Cardiac fibroblast (primary cell): ENCODE measurements around the gene PELI2.

Experiments
- DNase-seq, 2 donors: peaks; one replicate each; pipeline versions ENCODE4 v3.0.0 to v3.0.0-alpha.2; 2010; ENCODE audit warnings: low read depth in 2 of 2
- H3K4me3 ChIP-seq, 2 donors: replicated peaks in 1 of 2; 1 replicate in 1 of 2; 2 replicates in 1 of 2; pipeline ENCODE4 v1.5.1; 2011; ENCODE audit warnings: low read depth in 2 of 2, low read length in 2 of 2, mild to moderate bottlenecking in 2 of 2, moderate library complexity in 1 of 2
- TF ChIP-seq, protein P1 (sequence below): IDR thresholded peaks from one replicate; pipeline ENCODE4 v1.5.1; 2011; ENCODE audit warnings: low read depth, mild to moderate bottlenecking, low read length, inconsistent platforms

The PELI2 gene

GRCh38 chr14:56273951-56274350, 155.7 kb downstream of the PELI2 start:
- TF ChIP-seq, protein P1, sequence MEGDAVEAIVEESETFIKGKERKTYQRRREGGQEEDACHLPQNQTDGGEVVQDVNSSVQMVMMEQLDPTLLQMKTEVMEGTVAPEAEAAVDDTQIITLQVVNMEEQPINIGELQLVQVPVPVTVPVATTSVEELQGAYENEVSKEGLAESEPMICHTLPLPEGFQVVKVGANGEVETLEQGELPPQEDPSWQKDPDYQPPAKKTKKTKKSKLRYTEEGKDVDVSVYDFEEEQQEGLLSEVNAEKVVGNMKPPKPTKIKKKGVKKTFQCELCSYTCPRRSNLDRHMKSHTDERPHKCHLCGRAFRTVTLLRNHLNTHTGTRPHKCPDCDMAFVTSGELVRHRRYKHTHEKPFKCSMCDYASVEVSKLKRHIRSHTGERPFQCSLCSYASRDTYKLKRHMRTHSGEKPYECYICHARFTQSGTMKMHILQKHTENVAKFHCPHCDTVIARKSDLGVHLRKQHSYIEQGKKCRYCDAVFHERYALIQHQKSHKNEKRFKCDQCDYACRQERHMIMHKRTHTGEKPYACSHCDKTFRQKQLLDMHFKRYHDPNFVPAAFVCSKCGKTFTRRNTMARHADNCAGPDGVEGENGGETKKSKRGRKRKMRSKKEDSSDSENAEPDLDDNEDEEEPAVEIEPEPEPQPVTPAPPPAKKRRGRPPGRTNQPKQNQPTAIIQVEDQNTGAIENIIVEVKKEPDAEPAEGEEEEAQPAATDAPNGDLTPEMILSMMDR = no peak
- no peak overlapping the region for H3K4me3 ChIP-seq
- peak; percentile 14 to 65 for DNase-seq

DNA sequence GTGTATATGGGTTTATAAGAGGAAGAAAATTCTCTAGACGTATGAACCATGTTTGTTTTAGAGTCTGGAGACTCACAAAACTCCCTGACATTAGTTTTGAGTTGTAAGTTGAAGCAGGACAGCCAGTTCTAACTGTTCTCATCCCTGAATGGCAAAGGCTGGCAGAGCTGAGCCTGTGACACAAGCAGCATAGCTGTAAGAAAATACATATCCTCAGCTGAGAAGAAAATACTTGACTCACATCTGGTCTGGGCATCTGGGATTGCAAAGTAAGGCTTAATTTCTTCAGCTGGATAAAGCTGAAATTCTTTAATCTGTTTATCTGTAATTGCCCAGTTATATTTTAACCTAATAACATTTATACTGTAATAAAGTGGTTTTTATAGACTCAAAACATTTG, 156.3 kb downstream of the PELI2 start:
- DNase-seq = peak; percentile 19 to 65
- no peak overlapping the region for H3K4me3 ChIP-seq
- TF ChIP-seq, protein P1 = no peak

DNA sequence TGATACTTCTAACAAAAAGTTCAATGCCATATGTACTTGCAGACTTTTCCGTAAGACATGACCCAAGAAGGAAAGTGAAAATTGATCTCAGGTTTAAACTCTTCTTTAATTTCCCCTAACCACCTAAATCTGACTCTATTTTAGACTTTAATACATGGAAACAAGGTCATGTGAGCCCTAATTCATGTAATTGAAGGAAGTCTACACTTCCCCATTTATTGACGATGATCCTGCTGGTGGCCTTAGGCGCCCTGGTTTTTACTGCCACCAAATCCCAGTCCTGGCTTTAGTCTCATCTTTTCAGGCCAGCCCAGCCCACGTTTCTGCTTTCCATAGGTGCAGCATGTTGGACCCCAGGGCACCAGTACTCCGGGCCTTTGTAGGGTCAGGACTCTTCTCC, 157.9 kb downstream of the PELI2 start:
- no peak overlapping the region for H3K4me3 ChIP-seq
- no peak for DNase-seq
- TF ChIP-seq, protein P1 = no peak

DNA sequence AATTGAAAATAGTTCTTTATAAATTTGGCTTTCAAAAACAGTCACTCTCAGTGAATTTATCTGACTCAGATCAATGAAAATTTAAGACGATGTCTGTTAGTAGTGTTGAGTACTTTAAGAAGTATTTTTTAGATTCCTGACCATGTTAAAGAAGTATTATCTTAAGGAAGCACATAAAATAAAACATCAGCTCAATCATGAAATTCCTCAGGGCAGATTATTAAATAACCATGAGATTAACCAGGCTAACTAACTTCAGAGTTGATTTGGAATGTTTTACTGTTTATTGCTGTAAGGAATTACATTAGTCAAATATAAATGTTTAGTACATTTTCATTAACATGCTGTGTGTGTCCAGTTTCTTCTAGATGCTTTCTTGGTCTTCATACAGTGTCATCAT, 160.2 kb downstream of the PELI2 start:
- TF ChIP-seq, protein P1 = no peak
- H3K4me3 ChIP-seq = no peak overlapping the region
- DNase-seq = no peak

- TF ChIP-seq, protein P1 = peak; percentile 30
- no peak overlapping the region for H3K4me3 ChIP-seq
- DNase-seq = no peak
Measured at GRCh38 chr14:56280843-56281242, 162.6 kb downstream of the PELI2 start.

DNA sequence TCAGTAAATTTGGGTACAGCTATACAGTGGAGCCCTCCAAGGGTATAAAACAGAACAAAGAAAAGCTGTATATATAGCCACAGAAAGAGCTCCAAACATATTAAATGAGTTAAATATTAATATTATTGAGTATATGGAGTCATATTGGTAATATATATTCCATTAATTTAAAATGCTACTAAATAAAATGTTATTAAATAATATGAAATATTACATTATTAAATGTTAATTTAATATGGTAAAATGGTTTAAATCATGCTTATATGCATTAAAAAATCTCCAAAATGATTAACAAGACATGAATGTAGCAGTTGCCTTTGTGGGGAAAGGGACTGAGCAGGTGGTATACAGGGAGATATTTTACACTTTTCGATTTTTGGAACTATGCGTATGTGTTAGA, 164.0 kb downstream of the PELI2 start:
- TF ChIP-seq, protein P1 = no peak
- DNase-seq = no peak
- no peak overlapping the region for H3K4me3 ChIP-seq

DNA sequence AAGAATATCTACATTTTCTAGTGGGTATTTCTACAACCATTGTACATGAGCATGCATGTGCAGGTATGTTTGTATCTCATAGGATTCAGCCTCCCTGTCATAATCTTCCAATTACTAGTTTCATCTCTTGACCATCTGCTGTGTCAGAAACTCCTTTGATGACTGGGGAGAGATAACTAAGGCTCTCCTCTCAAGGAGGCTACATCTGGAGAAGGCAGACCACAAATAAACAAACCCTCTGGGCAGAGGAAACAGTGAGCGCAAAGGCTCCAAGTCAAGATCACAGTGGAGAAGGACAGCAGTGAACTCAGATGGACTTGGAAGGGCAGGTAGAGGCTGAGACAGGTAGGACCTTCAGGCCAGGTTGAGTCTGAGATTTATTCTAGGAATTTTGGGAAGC, 166.4 kb downstream of the PELI2 start:
- DNase-seq = no peak
- TF ChIP-seq, protein P1 = no peak
- no peak overlapping the region for H3K4me3 ChIP-seq
